WERI-Rb-1 (cell line): ENCODE results near the gene FGF18.

Experiments used
- DNase-seq: peaks from one replicate; pipeline ENCODE4 v3.0.0-alpha.2; 2020
- H3K27ac ChIP-seq: fragments of 250-450 bp; sonication (Bioruptor Pico); 2 replicates; pipeline ENCODE4 v1.5.1; 2020; ENCODE audit warnings: mild to moderate bottlenecking, moderate library complexity
- H3K27me3 ChIP-seq: fragments of 250-450 bp; sonication (Bioruptor Pico); 2 replicates; pipeline ENCODE4 v1.5.1; 2021; ENCODE audit warnings: mild to moderate bottlenecking, low read depth, moderate library complexity; ENCODE audit not compliant: insufficient read depth, severe bottlenecking
- H3K36me3 ChIP-seq: fragments of 250-450 bp; sonication (Bioruptor Pico); 2 replicates; pipeline ENCODE4 v1.5.1; 2020; ENCODE audit warnings: mild to moderate bottlenecking, moderate library complexity
- H3K4me3 ChIP-seq: 2 replicates; pipeline ENCODE4 v1.5.1; 2011; ENCODE audit warnings: low read depth, mild to moderate bottlenecking, control low read depth, low read length
- H3K9me3 ChIP-seq: fragments of 250-450 bp; sonication (Bioruptor Pico); 2 replicates; pipeline ENCODE4 v1.5.1; 2021; ENCODE audit warnings: mild to moderate bottlenecking, moderate library complexity; ENCODE audit not compliant: severe bottlenecking
- TF ChIP-seq, protein P1 (sequence below): IDR thresholded peaks from 2 replicates; pipeline ENCODE4 v1.5.1; 2011; ENCODE audit warnings: low read depth, mild to moderate bottlenecking, control low read depth, inconsistent platforms, low read length

FGF18 gene

DNA sequence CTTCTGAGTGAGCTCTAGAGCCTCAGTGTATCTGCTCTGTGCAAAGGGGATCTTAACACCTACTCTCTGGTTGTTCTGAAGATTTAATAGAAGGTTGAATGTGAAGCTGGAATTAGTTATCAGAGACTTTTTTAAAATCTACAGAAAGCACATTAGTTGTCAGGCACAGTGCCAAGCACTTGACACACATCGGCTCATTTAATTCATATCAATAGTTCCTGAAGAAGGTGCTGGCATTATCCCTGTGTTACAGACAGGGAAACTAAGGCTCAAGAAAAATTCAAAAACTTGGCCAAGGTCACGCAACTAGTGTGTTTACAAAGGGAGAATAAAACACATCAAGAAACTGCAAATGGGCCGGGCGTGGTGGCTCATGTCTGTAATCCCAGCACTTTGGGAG, 80.2 kb downstream of the FGF18 start:
- Histone ChIP-seq H3K4me3 (no peak overlapping the region), H3K27ac (no peak overlapping the region), H3K9me3 (no peaks in the 10 kb centered on the region), H3K36me3 (no peaks in the 10 kb centered on the region), H3K27me3 (no peaks in the 10 kb centered on the region)
- DNase-seq, result no peak
- TF ChIP-seq, protein P1, sequence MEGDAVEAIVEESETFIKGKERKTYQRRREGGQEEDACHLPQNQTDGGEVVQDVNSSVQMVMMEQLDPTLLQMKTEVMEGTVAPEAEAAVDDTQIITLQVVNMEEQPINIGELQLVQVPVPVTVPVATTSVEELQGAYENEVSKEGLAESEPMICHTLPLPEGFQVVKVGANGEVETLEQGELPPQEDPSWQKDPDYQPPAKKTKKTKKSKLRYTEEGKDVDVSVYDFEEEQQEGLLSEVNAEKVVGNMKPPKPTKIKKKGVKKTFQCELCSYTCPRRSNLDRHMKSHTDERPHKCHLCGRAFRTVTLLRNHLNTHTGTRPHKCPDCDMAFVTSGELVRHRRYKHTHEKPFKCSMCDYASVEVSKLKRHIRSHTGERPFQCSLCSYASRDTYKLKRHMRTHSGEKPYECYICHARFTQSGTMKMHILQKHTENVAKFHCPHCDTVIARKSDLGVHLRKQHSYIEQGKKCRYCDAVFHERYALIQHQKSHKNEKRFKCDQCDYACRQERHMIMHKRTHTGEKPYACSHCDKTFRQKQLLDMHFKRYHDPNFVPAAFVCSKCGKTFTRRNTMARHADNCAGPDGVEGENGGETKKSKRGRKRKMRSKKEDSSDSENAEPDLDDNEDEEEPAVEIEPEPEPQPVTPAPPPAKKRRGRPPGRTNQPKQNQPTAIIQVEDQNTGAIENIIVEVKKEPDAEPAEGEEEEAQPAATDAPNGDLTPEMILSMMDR, result no peak

DNA sequence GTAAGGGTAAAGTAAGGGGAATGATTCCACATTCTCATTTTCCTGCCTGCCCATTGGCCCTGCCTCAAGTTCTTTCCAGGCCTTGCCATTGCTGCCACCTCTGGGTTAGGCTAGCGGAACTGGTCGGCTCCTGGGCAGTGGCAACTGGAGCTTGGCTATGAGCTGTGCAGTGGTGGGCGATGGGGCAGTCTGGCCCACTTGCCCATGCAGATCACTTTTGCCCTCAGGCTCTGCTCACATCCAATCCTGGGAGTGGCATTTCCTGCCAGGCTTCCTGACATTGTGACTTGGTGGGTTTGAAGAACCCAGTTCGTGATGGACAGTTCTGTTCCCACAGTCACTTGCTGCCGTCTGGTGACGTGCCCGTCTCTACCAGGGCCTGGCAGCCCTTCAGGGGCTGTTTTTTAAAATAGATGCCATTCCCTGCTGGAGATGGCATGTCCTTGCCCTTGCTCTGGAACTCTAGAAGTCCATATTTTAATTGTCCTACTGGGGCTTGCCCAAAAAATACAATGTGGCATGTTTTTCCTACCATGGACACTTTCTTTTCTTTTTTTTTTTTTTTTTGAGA, 86.1 kb downstream of the FGF18 start:
- TF ChIP-seq, protein P1, result no peak
- DNase-seq, result no peak
- no peaks in the 10 kb centered on the region for H3K9me3 ChIP-seq
- no peaks in the 10 kb centered on the region for H3K27me3 ChIP-seq
- H3K4me3 ChIP-seq, result no peak overlapping the region
- H3K27ac ChIP-seq, result no peak overlapping the region
- no peaks in the 10 kb centered on the region for H3K36me3 ChIP-seq

DNA sequence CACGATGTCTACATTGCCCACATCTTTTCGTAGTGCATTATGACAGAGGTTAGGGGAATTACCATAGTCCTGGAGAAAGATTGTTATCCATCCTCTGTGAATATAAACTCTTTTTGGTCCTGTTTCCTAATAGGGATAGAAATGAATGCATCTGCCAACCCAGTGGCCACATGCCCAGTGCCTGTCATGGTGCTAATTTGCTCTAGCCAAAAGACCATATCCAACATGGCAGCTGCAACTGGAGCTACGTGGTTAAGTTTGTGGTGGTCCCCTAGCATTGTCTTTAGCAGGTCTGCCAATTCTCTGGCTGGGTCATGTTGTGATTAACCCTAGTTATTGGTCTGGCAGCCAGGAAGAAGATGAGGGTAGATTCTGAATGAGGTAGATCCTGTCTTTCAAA, 87.5 kb downstream of the FGF18 start:
- H3K9me3 ChIP-seq, result no peaks in the 10 kb centered on the region
- TF ChIP-seq, protein P1, result no peak
- no peak for DNase-seq
- H3K27me3 ChIP-seq, result no peaks in the 10 kb centered on the region
- no peak overlapping the region for H3K4me3 ChIP-seq
- no peaks in the 10 kb centered on the region for H3K36me3 ChIP-seq
- H3K27ac ChIP-seq, result no peak overlapping the region
